NCI-H2171 treated with DMSO at 0.1 percent for 48 hours (cell line): Measurements from ENCODE around the gene MLPH.

Experiments used
- DNase-seq: peaks from one replicate; lab custom pipeline; 2025; lab: John Stamatoyannopoulos, UW

The MLPH gene

GRCh38 chr2:237500681-237501424 is 13.8 kb downstream of the MLPH start:
- no peak for DNase-seq

DNA sequence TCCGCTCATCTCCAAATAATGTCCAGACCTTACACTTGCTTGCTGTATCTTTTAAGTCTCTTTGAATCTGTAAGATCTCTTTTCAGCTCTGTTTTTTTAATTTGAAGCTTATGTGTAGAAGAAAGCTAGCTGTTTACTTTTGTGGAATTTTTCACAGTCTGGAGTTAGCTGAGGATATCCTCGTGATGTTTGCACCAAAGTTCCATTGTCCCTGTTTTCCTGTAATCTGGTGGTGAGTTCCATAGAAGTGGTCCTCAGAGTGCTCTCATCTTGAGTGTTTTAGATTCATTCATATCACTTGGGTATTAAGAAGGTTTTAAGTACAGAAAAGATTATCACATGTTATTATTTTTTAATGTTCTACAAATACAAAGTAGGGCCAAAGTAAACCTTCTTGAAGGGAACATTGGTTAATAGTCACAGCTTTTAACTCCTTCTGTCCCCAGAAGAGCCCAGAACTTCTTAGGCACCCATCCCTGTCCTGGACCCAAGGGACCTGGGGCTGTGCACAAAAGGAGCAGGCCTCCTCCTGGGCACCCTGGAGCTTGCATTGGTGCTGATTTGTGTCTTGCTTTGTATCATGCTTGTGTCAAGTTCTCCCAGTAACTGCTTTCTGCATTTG is 15.0 kb downstream of the MLPH start:
- DNase-seq: no peak

DNA sequence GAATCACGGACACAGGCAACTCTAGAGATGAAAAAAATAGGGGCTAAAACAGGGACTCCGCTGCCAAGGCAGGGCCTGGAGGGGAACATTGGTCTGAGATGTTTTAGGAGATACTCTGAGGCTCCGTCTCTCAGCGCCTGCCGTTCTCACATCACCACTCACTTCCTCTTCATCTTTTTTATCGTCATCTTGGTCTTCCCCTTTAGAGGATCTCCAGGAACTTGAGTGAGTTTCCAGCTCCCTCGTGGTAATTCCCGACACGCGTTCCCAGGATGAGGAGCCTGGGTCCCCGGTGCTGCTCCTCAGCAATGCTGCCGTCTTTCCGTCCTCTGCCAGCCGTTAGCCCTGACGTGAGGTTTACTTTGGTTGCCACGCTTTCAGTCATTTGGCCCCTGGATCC is 16.1 kb downstream of the MLPH start:
- DNase-seq: no peak

- no peak for DNase-seq
Measured at GRCh38 chr2:237505188-237505939, 18.3 kb downstream of the MLPH start.

DNA sequence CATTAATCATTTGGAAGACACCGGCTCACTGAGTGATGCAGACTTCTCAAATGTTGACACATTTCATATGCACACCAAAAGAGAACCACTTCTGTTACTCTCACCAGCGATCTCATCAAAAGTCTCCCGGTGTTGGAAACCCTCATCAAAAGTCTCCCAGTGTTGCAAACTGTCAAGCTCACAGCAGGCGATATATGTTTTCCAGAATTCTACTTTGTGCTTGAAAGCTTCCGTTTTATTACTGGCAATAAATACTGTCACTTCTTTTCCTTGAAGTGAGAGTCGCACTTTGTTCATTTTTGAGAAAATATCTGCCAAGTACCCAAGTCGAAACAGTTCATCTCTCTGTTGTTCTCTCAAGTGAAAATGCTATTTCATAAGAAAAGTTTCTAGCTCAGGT is 20.5 kb downstream of the MLPH start:
- no peak for DNase-seq

DNA sequence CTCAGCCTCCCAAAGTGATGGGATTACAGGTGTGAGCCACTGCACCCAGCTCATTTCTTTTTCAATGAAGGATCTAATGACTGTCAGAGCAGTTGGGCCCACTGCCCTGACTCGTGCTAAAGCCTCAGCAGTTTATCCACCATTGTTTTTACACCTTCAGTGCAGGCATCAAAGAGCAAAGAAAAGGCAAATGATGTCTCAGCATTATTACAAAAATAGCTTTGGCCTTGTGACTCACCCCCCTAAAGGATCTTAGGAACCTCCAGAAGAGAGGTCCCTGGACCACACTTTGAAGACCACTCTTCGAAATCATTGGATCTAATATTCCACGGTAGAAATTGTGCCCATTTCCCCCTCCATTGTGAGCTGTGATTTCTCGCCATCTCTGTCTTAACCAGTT is 21.3 kb downstream of the MLPH start:
- DNase-seq: no peak

DNA sequence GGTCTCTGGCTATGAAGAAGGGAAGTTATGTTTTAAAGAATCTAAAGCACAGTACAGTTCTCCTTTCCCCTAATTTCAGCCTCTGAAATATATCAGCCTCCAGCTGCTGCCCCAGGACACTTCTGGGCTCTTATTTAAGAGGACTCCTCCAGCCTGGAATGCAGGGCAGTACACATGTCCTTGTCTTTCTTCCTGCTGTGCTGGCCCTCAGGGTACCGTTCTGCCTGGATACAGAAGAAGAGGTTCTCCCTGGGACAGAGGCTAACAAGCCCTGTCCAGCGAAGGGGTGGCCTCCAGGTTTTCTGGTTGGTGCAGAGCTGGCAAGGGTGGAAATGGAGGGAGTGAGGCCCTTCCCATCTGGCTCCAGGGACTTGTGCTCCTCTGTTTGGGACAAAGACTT is 22.1 kb downstream of the MLPH start:
- DNase-seq: no peak

DNA sequence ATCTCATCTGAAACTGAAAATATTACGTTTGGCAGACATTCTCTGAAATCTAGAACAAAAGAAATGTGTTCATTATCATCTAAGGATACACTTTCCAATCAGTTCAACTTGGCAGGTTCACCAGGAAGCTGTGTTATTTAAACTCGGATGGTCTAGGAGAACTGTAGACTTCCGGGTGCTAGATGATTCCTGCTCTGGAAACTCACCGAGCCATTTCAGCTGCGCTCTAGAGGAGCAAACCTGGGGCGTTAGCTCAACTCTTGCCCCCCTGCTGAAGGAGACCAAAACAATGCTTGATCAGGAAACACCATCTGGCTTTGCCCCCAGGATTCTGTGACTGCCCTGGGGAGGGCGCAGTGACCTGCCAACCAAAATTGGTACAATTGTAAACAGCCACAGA is 22.9 kb downstream of the MLPH start:
- no peak for DNase-seq

GRCh38 chr2:237510502-237511217 is 23.6 kb downstream of the MLPH start:
- DNase-seq: no peak

- DNase-seq: no peak
Measured at GRCh38 chr2:237511433-237511832, 24.4 kb downstream of the MLPH start.

GRCh38 chr2:237511885-237512405 is 24.9 kb downstream of the MLPH start:
- DNase-seq: no peak

- DNase-seq: peak; percentile 59
Measured at GRCh38 chr2:237512774-237513466, 25.9 kb downstream of the MLPH start.

DNA sequence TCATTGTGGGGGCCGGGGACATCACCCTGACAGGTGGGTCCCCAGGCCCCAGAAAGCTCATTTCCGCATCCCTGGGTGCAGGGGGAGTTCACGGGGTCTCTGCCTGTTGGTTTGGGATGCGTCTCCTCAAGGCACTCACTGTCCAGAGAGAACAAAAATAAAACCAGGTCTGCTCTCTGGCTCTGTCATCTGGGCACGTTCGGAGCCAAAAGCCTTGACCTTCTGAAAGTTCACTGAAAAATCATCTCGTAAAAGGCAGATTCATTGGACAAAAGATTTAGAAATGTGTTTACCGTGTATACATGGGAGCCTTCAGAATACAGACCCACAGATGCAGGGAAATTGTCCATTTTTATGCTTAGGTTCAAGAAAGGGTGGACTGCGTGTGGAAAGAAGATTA is 26.6 kb downstream of the MLPH start:
- DNase-seq: no peak

- DNase-seq: no peak
Measured at GRCh38 chr2:237514474-237515130, 27.6 kb downstream of the MLPH start.

DNA sequence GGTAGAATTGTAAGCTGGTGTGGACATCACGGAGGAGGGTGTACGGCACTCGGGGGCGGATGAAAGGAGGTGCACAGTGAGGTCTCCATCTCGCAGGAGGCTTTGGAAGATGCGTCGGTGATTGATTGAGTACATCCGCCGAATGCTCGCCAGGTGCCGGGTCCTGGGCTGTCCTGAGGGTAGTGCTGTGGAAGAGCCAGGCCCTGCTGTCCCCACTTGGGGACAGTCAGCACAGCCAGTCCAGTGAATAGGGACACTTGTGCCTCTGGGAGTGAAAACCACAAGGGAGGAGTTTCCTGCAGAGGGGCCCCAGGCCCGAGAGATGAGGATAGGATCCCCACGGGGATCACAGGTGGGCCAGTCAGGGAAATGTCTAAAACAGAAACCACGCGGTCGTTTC is 28.1 kb downstream of the MLPH start:
- DNase-seq: no peak

DNA sequence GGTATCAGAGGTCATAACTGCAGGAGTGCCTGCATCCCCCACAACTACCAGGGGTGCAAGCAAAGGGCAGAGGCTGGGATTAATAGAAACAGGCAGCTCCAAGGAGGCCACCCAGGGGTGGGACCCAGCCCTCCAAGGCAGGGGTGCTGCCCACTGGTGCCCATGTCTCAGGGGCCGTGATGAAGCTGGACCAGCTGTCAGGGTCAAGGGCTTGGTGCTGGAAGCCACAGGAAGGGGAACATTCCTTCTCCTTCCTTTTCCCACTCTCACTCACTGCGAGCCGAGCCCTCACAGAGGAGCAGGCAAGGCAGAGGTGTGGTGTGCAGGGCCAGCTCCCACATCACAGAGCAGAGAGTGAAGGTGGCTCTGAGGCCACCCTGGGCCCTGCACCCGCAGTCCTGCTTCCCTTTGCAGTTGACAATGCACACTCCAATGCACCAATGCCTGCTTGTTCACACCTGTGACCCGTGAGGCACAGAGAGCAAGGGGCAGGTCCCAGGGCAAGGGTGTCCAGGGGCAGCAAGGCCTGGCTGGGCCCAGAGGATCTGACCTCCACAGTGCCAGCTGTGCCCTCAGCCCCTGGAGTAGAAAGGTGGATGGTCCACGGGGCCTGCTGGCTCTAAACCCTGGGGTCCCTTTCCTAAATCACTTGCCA is 28.7 kb downstream of the MLPH start:
- no peak for DNase-seq

- DNase-seq: no peak
Measured at GRCh38 chr2:237517163-237517562, 30.1 kb downstream of the MLPH start.

GRCh38 chr2:237517990-237518389 is 30.9 kb downstream of the MLPH start:
- no peak for DNase-seq

GRCh38 chr2:237519506-237520245 is 32.6 kb downstream of the MLPH start:
- DNase-seq: no peak

GRCh38 chr2:237520290-237520689 is 33.2 kb downstream of the MLPH start:
- DNase-seq: no peak
